Neural progenitor cell (in vitro differentiated cells): ENCODE measurements around the gene PPP2R2B.

Experiments
- EZH2 ChIP-seq: fragments of 200-600 bp; sonication (generic); IDR thresholded peaks from 2 replicates; pipeline ENCODE4 v1.6.1; 2017; ENCODE audit warnings: antibody characterized with exemption, mild to moderate bottlenecking, moderate library complexity
- EZH2phosphoT487 ChIP-seq: fragments of 200-600 bp; sonication (generic); IDR thresholded peaks from 2 replicates; pipeline ENCODE4 v1.6.1; 2017; ENCODE audit warnings: antibody characterized with exemption
- TF ChIP-seq, protein P1 (sequence below): fragments of 200-600 bp; sonication (generic); IDR thresholded peaks from 2 replicates; pipeline ENCODE4 v1.5.1; 2017; ENCODE audit warnings: antibody characterized with exemption, mild to moderate bottlenecking

DNA sequence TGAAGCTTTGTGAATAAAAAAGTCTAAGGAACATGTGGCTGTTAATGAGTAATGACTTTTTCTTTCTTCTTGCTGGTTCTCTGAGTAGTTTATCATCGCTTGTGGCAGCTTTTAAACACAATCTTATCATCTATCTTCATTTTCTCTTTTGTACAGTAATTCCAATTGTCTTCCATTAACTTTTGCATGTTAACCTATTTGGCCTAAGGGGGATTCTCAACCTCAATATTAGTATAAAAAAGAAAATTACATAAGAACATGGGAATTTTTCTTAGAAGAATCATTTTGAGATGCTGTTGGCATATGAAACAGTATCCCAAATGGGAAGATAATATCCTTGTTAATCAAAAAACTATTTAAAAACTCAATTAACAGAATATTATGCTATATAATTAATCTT, 182.9 kb downstream of the PPP2R2B start:
- TF ChIP-seq, protein P1, sequence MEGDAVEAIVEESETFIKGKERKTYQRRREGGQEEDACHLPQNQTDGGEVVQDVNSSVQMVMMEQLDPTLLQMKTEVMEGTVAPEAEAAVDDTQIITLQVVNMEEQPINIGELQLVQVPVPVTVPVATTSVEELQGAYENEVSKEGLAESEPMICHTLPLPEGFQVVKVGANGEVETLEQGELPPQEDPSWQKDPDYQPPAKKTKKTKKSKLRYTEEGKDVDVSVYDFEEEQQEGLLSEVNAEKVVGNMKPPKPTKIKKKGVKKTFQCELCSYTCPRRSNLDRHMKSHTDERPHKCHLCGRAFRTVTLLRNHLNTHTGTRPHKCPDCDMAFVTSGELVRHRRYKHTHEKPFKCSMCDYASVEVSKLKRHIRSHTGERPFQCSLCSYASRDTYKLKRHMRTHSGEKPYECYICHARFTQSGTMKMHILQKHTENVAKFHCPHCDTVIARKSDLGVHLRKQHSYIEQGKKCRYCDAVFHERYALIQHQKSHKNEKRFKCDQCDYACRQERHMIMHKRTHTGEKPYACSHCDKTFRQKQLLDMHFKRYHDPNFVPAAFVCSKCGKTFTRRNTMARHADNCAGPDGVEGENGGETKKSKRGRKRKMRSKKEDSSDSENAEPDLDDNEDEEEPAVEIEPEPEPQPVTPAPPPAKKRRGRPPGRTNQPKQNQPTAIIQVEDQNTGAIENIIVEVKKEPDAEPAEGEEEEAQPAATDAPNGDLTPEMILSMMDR, result no peak
- no peak for TF ChIP-seq EZH2
- no peak for TF ChIP-seq EZH2phosphoT487
